C4-2B (cell line): Measurements from ENCODE around the gene OPRL1.

Experiments
- H3K27ac ChIP-seq: fragments of 450-650 bp; 2 replicates; pipeline ENCODE4 v1.5.1; 2017
- CTCF ChIP-seq: fragments of 450-650 bp; conservative IDR thresholded peaks from 2 replicates; pipeline ENCODE4 v1.5.1; 2017; ENCODE audit warnings: mild to moderate bottlenecking
- ZFX ChIP-seq: fragments of 450-650 bp; IDR thresholded peaks from 2 replicates; pipeline ENCODE4 v1.6.1; 2017

OPRL1 gene

GRCh38 chr20:64138276-64138815, 58.5 kb downstream of the OPRL1 start:
- TF ChIP-seq ZFX (no peak), CTCF (no peak)
- H3K27ac ChIP-seq = no peak overlapping the region

- TF ChIP-seq ZFX = no peak
- TF ChIP-seq CTCF = no peak
- H3K27ac ChIP-seq = no peak overlapping the region
Observed at GRCh38 chr20:64139199-64140060, 59.5 kb downstream of the OPRL1 start.

DNA sequence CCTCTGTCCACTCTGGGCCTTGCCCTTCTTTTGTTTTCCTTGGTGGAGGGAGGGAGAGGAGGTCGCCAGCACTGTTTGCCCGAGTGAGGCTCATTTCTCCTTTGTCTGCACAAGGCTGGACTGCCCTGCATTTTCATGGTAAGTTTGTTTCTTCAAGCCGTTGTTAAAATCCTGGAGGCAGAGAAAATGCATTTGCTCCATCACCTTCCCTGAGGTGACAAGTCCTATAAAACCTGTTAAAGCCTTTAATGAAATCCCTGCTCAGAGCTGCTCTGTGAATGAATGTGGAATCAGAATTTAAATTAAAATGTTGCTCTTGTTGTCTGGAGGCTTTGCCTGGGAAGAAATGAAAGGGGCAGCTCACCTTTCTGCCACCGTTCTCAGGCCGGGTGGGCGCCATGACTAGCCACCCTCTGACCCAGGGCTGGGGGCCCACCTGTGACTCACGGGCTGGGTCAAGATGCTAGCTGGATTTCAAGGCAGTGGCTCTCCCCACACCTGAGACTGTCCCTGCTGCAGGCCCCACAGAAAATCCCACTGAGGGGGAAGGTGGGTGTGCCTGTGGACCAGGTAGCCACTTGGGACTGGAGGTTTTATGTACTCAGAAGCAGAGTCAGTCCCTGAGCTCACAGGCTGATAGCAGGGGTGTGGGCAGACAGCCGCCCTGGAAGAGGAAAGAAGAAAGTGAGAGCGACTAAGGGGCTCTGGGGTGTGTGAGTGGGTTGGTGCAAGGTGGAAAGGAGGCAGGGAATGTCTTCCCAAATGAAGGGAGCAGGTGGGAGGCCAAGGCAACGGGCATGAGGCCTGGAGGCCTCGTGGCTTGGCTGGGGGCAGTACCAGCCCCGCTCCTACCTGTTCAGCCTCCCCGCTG, 60.4 kb downstream of the OPRL1 start:
- H3K27ac ChIP-seq = no peak overlapping the region
- TF ChIP-seq CTCF (no peak), ZFX (no peak)

DNA sequence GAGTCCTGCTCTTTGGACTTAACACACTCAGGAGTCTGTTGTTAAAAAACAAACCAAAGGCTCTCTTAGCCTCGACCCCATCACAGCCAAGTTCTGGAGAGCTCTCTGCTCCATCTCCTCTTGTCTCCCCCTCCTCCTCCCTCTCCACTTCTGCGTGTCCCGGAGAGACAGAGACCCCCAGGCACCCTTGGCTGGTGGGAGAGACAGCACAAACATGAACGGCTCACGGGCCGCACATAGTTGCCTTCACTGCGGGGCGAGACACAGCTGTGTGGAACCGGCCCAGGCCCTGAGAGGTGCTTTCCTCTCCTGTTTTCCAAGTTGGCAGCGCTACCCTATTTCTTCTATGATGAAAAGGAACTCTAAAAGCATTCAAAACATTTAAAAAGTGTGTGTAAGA, 61.1 kb downstream of the OPRL1 start:
- TF ChIP-seq CTCF (no peak), ZFX (no peak)
- no peak overlapping the region for H3K27ac ChIP-seq

- H3K27ac ChIP-seq = no peak overlapping the region
- TF ChIP-seq CTCF = no peak
- TF ChIP-seq ZFX = no peak
Observed at GRCh38 chr20:64142590-64142989, 62.7 kb downstream of the OPRL1 start.

- TF ChIP-seq ZFX (no peak), CTCF (no peak)
- no peak overlapping the region for H3K27ac ChIP-seq
Observed at GRCh38 chr20:64143018-64143801, 63.3 kb downstream of the OPRL1 start.
